ENCODE results near the gene KCTD2. TPM values are rescaled to one million over a fixed set of nuclear protein-coding genes. Genes with fewer than 3 reads are reported as not detected.
A peak's percentile ranks its signal among the peaks of the same experiment; 100 is the strongest.

Gene KCTD2
- total and polyA plus RNA-seq, 9 of the 15 experiments (the other 6 are each of a cell fraction or from before 2014, with no cell fraction given) = 1.7 to 32.9 (median 15.8) TPM

DNA sequence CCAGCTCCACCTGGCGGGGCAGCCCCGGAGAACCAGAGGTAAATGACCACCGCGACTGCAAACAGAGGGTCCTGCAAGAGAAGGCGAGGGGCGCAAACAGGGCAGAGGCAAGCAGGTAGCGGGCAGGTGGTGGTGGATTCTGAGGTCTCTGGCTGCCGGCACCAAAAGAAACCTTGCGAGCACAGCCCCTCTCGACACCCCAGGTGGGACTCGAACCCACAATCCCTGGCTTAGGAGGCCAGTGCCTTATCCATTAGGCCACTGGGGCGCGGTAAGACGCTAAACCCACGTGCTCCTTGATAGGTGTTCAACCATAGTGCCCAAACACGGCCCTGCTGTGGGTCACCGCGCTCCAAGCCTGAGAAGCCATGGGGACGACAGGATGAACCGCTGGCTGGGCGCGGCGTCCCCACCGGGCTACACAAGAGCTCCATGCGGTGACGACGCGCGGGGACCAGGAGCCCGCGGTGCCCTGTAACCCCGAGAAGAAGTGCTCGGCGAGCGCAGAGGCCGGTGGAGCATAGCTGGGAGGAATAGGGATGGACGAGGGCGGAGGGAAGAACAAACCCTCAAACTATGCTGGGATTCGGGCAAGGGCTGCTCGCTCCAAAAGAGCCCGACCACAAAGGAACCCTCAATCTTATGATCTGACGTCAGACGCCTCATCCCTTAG lies 12.7 kb upstream of the KCTD2 start (continued):
- TF ChIP-seq RBFOX2 (IDR thresholded peaks at IDR 0.05; ENCODE audit: low read depth, low read length) = peak; percentile 83
- TF ChIP-seq ZNF23 (CRISPR knock-in tag; IDR thresholded peaks at IDR 0.05) = no peak
- 0 out of 2 replicates have a peak, but pooled peaks have one; percentile 45 for TF ChIP-seq TRIM28 (IDR thresholded peaks at IDR 0.05)
- TF ChIP-seq, protein P1, sequence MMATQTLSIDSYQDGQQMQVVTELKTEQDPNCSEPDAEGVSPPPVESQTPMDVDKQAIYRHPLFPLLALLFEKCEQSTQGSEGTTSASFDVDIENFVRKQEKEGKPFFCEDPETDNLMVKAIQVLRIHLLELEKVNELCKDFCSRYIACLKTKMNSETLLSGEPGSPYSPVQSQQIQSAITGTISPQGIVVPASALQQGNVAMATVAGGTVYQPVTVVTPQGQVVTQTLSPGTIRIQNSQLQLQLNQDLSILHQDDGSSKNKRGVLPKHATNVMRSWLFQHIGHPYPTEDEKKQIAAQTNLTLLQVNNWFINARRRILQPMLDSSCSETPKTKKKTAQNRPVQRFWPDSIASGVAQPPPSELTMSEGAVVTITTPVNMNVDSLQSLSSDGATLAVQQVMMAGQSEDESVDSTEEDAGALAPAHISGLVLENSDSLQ (IDR thresholded peaks at IDR 0.05) = no peak
- TF ChIP-seq UBTF (IDR thresholded peaks at IDR 0.05; ENCODE audit: borderline replicate concordance in 1 of 2, low read depth in 2 of 2, low read length in 2 of 2) = no peak; a peak in 1 of 4 replicates
- TF ChIP-seq EZH2 (IDR thresholded peaks at IDR 0.05; ENCODE audit: borderline replicate concordance, low read depth, low read length) = no peak
- TF ChIP-seq RB1 (IDR thresholded peaks at IDR 0.05; ENCODE audit: low read depth) = peak; percentile 88
- TF ChIP-seq U2AF1 (optimal IDR thresholded peaks at IDR 0.05; ENCODE audit: low read depth, low read length) = no peak
- TF ChIP-seq KLF10 (CRISPR knock-in tag; IDR thresholded peaks at IDR 0.05) = no peak
- peak in 1 of 2 experiments; percentile 60; a peak in 1 of 4 replicates for TF ChIP-seq SRF (CRISPR knock-in tag; IDR thresholded peaks at IDR 0.05)
- no peak for TF ChIP-seq SNRNP70 (optimal IDR thresholded peaks at IDR 0.05; ENCODE audit: low read depth, low read length)
- no peak for TF ChIP-seq FOXA1 (IDR thresholded peaks at IDR 0.05; ENCODE audit: borderline replicate concordance)
- no peak for TF ChIP-seq U2AF2 (optimal IDR thresholded peaks at IDR 0.05; ENCODE audit: low read depth, low read length)
- TF ChIP-seq TBL1XR1 (IDR thresholded peaks at IDR 0.05; ENCODE audit: low read length in 2 of 2) = peak in 1 of 2 experiments; percentile 94; a peak in 2 of 4 replicates
- TF ChIP-seq ZNF184 (CRISPR knock-in tag; IDR thresholded peaks at IDR 0.05) = no peak
- peak; percentile 69 for TF ChIP-seq NFIC (IDR thresholded peaks at IDR 0.05)
- no peak for TF ChIP-seq ZHX1 (conservative IDR thresholded peaks at IDR 0.05; ENCODE audit: low read length)
- TF ChIP-seq ZNF707 (CRISPR knock-in tag; conservative IDR thresholded peaks at IDR 0.05) = 0 out of 2 replicates have a peak, but pooled peaks have one; percentile 42
- TF ChIP-seq HOMEZ (CRISPR knock-in tag; IDR thresholded peaks at IDR 0.05) = no peak
- no peak for TF ChIP-seq KHSRP (IDR thresholded peaks at IDR 0.05)
- no peak for TF ChIP-seq CBX2 (IDR thresholded peaks at IDR 0.05; ENCODE audit: insufficient read depth, low read length, poor library complexity, severe bottlenecking)
- peak; percentile 93 for TF ChIP-seq CXXC5 (CRISPR knock-in tag; IDR thresholded peaks at IDR 0.05)
